WTC11 (cell line): ENCODE results near the gene NEDD9.

Experiments used
- CDX4 ChIP-seq: fragments of 250-450 bp; sonication (Bioruptor Pico); IDR thresholded peaks from 2 replicates; pipeline ENCODE4 v1.9.0; 2021; ENCODE audit warnings: moderate library complexity, mild to moderate bottlenecking, inconsistent platforms, borderline replicate concordance
- CREB1 ChIP-seq: sonication (generic); formaldehyde crosslinking; IDR thresholded peaks from 2 replicates; pipeline ENCODE4 v1.8.0; 2023; ENCODE audit warnings: mild to moderate bottlenecking, missing genetic modification reagents
- ESRRA ChIP-seq: sonication (generic); formaldehyde crosslinking; IDR thresholded peaks from 2 replicates; pipeline ENCODE4 v1.8.1; 2022; ENCODE audit warnings: mild to moderate bottlenecking, missing genetic modification reagents, borderline replicate concordance
- ETV6 ChIP-seq: sonication (generic); formaldehyde crosslinking; IDR thresholded peaks from 2 replicates; pipeline ENCODE4 v1.8.1; 2022; ENCODE audit warnings: mild to moderate bottlenecking, missing genetic modification reagents
- PRRX2 ChIP-seq: fragments of 250-450 bp; sonication (Bioruptor Pico); IDR thresholded peaks from 2 replicates; pipeline ENCODE4 v1.8.0; 2021; ENCODE audit warnings: mild to moderate bottlenecking
- SMAD3 ChIP-seq: sonication (generic); formaldehyde crosslinking; IDR thresholded peaks from 2 replicates; pipeline ENCODE4 v1.8.0; 2022; ENCODE audit warnings: missing genetic modification reagents, mild to moderate bottlenecking, borderline replicate concordance
- TF ChIP-seq, protein P1 (sequence below): fragments of 200-600 bp; IDR thresholded peaks from 2 replicates; pipeline ENCODE4 v1.8.0; 2022; ENCODE audit warnings: antibody characterized with exemption

DNA sequence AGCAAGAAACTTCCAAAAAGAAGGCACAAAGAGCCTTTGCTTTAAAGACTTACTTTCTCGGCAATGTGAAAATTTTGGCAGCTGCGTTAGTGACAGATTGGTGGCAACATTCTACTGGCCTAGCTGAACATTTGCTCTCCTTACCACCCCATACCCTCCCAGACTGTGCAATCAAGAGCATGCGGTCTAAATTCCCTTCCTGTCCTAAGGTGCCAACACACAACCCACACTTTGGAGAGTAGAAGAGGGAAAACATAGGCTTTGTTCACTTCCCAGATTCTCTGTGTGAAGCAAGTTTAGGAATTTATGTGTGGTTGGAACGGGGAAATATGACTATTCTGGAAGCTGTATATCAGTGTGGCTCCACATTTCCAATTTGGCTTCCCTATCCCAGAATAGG lies 29.8 kb upstream of the NEDD9 start:
- TF ChIP-seq, protein P1, sequence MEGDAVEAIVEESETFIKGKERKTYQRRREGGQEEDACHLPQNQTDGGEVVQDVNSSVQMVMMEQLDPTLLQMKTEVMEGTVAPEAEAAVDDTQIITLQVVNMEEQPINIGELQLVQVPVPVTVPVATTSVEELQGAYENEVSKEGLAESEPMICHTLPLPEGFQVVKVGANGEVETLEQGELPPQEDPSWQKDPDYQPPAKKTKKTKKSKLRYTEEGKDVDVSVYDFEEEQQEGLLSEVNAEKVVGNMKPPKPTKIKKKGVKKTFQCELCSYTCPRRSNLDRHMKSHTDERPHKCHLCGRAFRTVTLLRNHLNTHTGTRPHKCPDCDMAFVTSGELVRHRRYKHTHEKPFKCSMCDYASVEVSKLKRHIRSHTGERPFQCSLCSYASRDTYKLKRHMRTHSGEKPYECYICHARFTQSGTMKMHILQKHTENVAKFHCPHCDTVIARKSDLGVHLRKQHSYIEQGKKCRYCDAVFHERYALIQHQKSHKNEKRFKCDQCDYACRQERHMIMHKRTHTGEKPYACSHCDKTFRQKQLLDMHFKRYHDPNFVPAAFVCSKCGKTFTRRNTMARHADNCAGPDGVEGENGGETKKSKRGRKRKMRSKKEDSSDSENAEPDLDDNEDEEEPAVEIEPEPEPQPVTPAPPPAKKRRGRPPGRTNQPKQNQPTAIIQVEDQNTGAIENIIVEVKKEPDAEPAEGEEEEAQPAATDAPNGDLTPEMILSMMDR: no peak
- TF ChIP-seq ETV6 (CRISPR knock-in tag) (no peak), CDX4 (CRISPR knock-in tag) (no peak), ESRRA (CRISPR knock-in tag) (no peak), CREB1 (no peak), PRRX2 (CRISPR knock-in tag) (no peak), SMAD3 (CRISPR knock-in tag) (no peak)
